ENCODE results near the gene STXBP3.

STXBP3 gene

GRCh38 chr1:108719656-108720435 is 26.6 kb upstream of the STXBP3 start:
- H3K4me3 ChIP-seq (ENCODE audit: low read depth, low read length): no peak overlapping the region

DNA sequence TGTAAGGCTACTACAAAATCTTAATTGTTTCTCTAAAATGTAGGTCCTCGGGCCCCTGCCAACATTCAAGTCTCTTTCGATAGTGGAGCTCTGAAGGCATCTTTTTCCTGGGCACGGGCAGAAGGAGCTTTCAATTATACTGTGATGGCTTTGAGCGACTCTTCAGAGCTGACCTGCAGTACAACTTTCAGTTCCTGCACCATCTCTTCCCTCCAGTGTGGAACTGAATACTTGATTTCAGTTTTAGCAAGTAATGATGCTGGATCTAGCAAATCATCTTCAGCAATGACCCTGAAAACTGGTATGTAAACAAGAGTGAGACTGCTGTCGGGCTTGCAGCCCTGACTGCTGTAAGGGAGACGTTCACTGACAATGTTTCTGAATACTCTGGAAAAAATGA is 24.2 kb upstream of the STXBP3 start:
- DNase-seq (ENCODE audit: low read depth): no peak
- no peak overlapping the region for H3K4me3 ChIP-seq (ENCODE audit: low read depth, low read length)
- no peak for TF ChIP-seq CTCF (IDR thresholded peaks at IDR 0.05; ENCODE audit: low read depth, low read length, missing control alignments)

More at GRCh38 chr1:108719656-108720435, 26.6 kb upstream of the STXBP3 start:
- TF ChIP-seq CTCF (IDR thresholded peaks at IDR 0.05; ENCODE audit: low read depth, low read length, missing control alignments): no peak
- no peak for DNase-seq (ENCODE audit: low read depth)

DNA sequence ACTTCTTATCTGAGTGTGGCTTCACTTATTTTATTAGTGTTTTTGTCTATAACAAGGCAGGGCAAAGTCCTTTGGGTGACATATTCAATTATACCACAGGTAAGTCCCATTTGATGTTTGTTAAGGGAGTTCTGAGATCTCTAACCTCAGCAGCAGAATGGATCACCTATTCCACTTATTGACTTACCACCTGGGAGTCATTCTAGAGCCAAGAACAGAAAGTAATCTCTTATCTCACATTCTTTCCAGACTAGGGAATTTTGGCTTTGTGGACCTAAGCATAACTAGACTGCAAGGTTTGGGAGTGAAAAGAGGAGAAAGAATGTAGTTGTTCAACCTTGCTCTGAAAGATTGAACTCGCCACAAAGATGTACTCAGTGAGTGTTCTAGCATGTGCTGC is 20.6 kb upstream of the STXBP3 start:
- no peak for TF ChIP-seq CTCF (IDR thresholded peaks at IDR 0.05; ENCODE audit: low read depth, low read length, missing control alignments)
- no peak for DNase-seq (ENCODE audit: low read depth)
- H3K4me3 ChIP-seq (ENCODE audit: low read depth, low read length): no peak overlapping the region

DNA sequence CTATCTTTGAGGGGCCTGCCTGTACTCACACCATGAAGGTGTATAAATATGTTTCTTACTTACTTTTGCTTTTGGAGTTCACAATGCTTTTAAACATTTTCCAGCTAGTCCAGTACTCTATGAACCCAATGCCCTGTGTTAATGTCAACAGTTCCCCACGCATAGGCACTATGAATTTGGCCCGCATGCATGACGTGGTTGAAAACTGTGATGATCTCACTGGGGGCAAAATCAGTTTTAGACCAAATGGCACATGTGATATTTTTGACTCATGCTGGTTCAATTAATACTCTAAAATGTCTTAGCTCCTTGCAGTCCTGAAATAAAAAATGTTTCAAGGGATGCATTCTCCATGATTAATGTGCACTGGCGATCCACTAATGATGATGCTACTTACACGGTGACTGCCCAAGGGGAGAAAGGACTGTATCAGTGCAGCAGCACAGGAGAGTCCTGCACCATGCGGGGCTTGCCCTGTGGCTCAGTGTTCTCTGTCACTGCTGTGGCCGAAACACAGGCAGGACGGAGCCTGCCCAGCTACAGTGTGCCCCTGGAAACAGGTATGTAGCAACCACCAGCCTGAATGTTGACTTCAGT is 18.0 kb upstream of the STXBP3 start:
- no peak for DNase-seq (ENCODE audit: low read depth)
- no peak for TF ChIP-seq CTCF (IDR thresholded peaks at IDR 0.05; ENCODE audit: low read depth, low read length, missing control alignments)

GRCh38 chr1:108729481-108729880 is 17.0 kb upstream of the STXBP3 start:
- no peak for TF ChIP-seq CTCF (IDR thresholded peaks at IDR 0.05; ENCODE audit: low read depth, low read length, missing control alignments)
- H3K4me3 ChIP-seq (ENCODE audit: low read depth, low read length): no peak overlapping the region
- no peak for DNase-seq (ENCODE audit: low read depth)

More for the DNA sequence above, 18.0 kb upstream of the STXBP3 start:
- no peak overlapping the region for H3K4me3 ChIP-seq (ENCODE audit: low read depth, low read length)

- no peak overlapping the region for H3K4me3 ChIP-seq (ENCODE audit: low read depth, low read length)
- TF ChIP-seq CTCF (IDR thresholded peaks at IDR 0.05; ENCODE audit: low read depth, low read length, missing control alignments): no peak
- no peak for DNase-seq (ENCODE audit: low read depth)
Observed at GRCh38 chr1:108732398-108732797, 14.1 kb upstream of the STXBP3 start.
